GM23338 (cell line): ENCODE measurements around the gene STAMBP.

Experiments
- CREB1 ChIP-seq: fragments of 250-450 bp; sonication (Bioruptor Pico); IDR thresholded peaks from 2 replicates; pipeline ENCODE4 v1.5.0; 2020; ENCODE audit warnings: low read depth, mild to moderate bottlenecking, moderate library complexity
- EZH2 ChIP-seq: fragments of 200-600 bp; sonication (generic); IDR thresholded peaks from one replicate; pipeline ENCODE4 v1.8.0; 2017; ENCODE audit warnings: antibody characterized with exemption, mild to moderate bottlenecking, low read depth; ENCODE audit not compliant: unreplicated experiment
- EZH2phosphoT487 ChIP-seq: fragments of 200-600 bp; sonication (generic); IDR thresholded peaks from one replicate; pipeline ENCODE4 v1.8.1; 2018; ENCODE audit warnings: antibody characterized with exemption; ENCODE audit not compliant: unreplicated experiment
- JUNB ChIP-seq: IDR thresholded peaks from one replicate; pipeline ENCODE4 v1.6.1; 2016; ENCODE audit warnings: antibody characterized with exemption; ENCODE audit not compliant: unreplicated experiment
- NANOG ChIP-seq: IDR thresholded peaks from 2 replicates; pipeline ENCODE4 v1.6.1; 2016; ENCODE audit warnings: antibody characterized with exemption, borderline replicate concordance
- POLR2AphosphoS5 ChIP-seq: IDR thresholded peaks from 2 replicates; pipeline ENCODE4 v1.6.1; 2016; ENCODE audit warnings: antibody characterized with exemption, low read depth
- STAT1 ChIP-seq: IDR thresholded peaks from one replicate; pipeline ENCODE4 v1.6.1; 2016; ENCODE audit warnings: antibody characterized with exemption; ENCODE audit not compliant: unreplicated experiment
- ZNF114 ChIP-seq: fragments of 250-450 bp; sonication (Bioruptor Pico); IDR thresholded peaks from 2 replicates; pipeline ENCODE4 v1.5.0; 2020; ENCODE audit warnings: mild to moderate bottlenecking, moderate library complexity
- ZNF331 ChIP-seq: fragments of 250-450 bp; sonication (Bioruptor Pico); IDR thresholded peaks from 2 replicates; pipeline ENCODE4 v1.5.0; 2020; ENCODE audit warnings: low read depth, mild to moderate bottlenecking, moderate library complexity
- TF ChIP-seq, protein P1 (sequence below), 2 experiments: fragments of 200-600 bp in 1 of 2; sonication (generic) in 1 of 2; conservative IDR thresholded peaks; 2 replicates each; pipeline versions ENCODE4 v1.5.1 to v1.6.1; 2016 to 2017; ENCODE audit warnings: antibody characterized with exemption in 2 of 2, low read depth in 2 of 2, mild to moderate bottlenecking in 2 of 2, moderate library complexity in 1 of 2
- TF ChIP-seq, protein P2 (sequence below): IDR thresholded peaks from one replicate; pipeline ENCODE4 v1.6.1; 2018; ENCODE audit warnings: antibody characterized with exemption; ENCODE audit not compliant: unreplicated experiment
- TF ChIP-seq, protein P3 (sequence below): IDR thresholded peaks from 2 replicates; pipeline ENCODE4 v1.6.1; 2016; ENCODE audit warnings: antibody characterized with exemption
- TF ChIP-seq, protein P4 (sequence below): fragments of 250-450 bp; sonication (Bioruptor Pico); IDR thresholded peaks from 2 replicates; pipeline ENCODE4 v1.5.0; 2020; ENCODE audit warnings: mild to moderate bottlenecking, moderate library complexity

DNA sequence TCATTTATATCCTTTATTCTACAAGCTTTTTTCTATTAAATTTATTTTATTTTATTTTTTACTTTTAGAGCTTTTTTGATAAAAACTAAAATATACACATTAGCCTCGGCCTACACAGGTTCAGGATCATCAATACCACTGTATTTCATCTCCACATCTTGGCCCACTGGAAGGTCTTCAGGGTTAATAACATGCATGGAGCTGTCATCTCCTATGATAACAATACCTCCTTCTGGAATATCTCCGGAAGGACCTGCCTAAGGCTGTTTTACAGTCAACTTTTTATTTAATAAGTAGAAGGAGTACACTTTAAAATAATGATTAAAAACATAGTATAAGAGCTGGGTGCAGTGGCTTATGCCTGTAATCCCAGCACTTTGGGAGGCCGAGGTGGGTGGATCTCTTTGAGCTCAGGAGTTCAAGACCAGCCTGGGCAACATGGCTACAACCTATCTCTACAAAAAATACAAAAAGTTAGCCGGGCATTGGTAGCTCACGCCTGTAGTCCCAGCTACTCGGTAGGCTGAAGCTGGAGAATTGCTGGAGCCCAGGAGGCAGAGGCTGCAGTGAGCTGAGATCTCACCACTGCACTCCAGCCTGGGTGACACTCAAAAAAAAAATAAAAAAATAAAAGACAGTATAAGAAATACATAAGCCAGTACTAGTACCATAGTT is 82.2 kb downstream of the STAMBP start:
- TF ChIP-seq, protein P1, sequence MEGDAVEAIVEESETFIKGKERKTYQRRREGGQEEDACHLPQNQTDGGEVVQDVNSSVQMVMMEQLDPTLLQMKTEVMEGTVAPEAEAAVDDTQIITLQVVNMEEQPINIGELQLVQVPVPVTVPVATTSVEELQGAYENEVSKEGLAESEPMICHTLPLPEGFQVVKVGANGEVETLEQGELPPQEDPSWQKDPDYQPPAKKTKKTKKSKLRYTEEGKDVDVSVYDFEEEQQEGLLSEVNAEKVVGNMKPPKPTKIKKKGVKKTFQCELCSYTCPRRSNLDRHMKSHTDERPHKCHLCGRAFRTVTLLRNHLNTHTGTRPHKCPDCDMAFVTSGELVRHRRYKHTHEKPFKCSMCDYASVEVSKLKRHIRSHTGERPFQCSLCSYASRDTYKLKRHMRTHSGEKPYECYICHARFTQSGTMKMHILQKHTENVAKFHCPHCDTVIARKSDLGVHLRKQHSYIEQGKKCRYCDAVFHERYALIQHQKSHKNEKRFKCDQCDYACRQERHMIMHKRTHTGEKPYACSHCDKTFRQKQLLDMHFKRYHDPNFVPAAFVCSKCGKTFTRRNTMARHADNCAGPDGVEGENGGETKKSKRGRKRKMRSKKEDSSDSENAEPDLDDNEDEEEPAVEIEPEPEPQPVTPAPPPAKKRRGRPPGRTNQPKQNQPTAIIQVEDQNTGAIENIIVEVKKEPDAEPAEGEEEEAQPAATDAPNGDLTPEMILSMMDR (conservative IDR thresholded peaks at IDR 0.05; ENCODE audit: low read depth in 2 of 2): no peak
- TF ChIP-seq, protein P2, sequence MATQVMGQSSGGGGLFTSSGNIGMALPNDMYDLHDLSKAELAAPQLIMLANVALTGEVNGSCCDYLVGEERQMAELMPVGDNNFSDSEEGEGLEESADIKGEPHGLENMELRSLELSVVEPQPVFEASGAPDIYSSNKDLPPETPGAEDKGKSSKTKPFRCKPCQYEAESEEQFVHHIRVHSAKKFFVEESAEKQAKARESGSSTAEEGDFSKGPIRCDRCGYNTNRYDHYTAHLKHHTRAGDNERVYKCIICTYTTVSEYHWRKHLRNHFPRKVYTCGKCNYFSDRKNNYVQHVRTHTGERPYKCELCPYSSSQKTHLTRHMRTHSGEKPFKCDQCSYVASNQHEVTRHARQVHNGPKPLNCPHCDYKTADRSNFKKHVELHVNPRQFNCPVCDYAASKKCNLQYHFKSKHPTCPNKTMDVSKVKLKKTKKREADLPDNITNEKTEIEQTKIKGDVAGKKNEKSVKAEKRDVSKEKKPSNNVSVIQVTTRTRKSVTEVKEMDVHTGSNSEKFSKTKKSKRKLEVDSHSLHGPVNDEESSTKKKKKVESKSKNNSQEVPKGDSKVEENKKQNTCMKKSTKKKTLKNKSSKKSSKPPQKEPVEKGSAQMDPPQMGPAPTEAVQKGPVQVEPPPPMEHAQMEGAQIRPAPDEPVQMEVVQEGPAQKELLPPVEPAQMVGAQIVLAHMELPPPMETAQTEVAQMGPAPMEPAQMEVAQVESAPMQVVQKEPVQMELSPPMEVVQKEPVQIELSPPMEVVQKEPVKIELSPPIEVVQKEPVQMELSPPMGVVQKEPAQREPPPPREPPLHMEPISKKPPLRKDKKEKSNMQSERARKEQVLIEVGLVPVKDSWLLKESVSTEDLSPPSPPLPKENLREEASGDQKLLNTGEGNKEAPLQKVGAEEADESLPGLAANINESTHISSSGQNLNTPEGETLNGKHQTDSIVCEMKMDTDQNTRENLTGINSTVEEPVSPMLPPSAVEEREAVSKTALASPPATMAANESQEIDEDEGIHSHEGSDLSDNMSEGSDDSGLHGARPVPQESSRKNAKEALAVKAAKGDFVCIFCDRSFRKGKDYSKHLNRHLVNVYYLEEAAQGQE: no peak
- no peak for TF ChIP-seq EZH2
- no peak for TF ChIP-seq POLR2AphosphoS5
- TF ChIP-seq EZH2phosphoT487: no peak
- TF ChIP-seq ZNF331 (CRISPR knock-in tag): no peak
- no peak for TF ChIP-seq JUNB
- no peak for TF ChIP-seq CREB1 (CRISPR knock-in tag)
- no peak for TF ChIP-seq NANOG
- TF ChIP-seq STAT1: no peak
- TF ChIP-seq, protein P3, sequence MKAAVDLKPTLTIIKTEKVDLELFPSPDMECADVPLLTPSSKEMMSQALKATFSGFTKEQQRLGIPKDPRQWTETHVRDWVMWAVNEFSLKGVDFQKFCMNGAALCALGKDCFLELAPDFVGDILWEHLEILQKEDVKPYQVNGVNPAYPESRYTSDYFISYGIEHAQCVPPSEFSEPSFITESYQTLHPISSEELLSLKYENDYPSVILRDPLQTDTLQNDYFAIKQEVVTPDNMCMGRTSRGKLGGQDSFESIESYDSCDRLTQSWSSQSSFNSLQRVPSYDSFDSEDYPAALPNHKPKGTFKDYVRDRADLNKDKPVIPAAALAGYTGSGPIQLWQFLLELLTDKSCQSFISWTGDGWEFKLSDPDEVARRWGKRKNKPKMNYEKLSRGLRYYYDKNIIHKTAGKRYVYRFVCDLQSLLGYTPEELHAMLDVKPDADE: no peak
- no peak for TF ChIP-seq ZNF114 (CRISPR knock-in tag)
- TF ChIP-seq, protein P4, sequence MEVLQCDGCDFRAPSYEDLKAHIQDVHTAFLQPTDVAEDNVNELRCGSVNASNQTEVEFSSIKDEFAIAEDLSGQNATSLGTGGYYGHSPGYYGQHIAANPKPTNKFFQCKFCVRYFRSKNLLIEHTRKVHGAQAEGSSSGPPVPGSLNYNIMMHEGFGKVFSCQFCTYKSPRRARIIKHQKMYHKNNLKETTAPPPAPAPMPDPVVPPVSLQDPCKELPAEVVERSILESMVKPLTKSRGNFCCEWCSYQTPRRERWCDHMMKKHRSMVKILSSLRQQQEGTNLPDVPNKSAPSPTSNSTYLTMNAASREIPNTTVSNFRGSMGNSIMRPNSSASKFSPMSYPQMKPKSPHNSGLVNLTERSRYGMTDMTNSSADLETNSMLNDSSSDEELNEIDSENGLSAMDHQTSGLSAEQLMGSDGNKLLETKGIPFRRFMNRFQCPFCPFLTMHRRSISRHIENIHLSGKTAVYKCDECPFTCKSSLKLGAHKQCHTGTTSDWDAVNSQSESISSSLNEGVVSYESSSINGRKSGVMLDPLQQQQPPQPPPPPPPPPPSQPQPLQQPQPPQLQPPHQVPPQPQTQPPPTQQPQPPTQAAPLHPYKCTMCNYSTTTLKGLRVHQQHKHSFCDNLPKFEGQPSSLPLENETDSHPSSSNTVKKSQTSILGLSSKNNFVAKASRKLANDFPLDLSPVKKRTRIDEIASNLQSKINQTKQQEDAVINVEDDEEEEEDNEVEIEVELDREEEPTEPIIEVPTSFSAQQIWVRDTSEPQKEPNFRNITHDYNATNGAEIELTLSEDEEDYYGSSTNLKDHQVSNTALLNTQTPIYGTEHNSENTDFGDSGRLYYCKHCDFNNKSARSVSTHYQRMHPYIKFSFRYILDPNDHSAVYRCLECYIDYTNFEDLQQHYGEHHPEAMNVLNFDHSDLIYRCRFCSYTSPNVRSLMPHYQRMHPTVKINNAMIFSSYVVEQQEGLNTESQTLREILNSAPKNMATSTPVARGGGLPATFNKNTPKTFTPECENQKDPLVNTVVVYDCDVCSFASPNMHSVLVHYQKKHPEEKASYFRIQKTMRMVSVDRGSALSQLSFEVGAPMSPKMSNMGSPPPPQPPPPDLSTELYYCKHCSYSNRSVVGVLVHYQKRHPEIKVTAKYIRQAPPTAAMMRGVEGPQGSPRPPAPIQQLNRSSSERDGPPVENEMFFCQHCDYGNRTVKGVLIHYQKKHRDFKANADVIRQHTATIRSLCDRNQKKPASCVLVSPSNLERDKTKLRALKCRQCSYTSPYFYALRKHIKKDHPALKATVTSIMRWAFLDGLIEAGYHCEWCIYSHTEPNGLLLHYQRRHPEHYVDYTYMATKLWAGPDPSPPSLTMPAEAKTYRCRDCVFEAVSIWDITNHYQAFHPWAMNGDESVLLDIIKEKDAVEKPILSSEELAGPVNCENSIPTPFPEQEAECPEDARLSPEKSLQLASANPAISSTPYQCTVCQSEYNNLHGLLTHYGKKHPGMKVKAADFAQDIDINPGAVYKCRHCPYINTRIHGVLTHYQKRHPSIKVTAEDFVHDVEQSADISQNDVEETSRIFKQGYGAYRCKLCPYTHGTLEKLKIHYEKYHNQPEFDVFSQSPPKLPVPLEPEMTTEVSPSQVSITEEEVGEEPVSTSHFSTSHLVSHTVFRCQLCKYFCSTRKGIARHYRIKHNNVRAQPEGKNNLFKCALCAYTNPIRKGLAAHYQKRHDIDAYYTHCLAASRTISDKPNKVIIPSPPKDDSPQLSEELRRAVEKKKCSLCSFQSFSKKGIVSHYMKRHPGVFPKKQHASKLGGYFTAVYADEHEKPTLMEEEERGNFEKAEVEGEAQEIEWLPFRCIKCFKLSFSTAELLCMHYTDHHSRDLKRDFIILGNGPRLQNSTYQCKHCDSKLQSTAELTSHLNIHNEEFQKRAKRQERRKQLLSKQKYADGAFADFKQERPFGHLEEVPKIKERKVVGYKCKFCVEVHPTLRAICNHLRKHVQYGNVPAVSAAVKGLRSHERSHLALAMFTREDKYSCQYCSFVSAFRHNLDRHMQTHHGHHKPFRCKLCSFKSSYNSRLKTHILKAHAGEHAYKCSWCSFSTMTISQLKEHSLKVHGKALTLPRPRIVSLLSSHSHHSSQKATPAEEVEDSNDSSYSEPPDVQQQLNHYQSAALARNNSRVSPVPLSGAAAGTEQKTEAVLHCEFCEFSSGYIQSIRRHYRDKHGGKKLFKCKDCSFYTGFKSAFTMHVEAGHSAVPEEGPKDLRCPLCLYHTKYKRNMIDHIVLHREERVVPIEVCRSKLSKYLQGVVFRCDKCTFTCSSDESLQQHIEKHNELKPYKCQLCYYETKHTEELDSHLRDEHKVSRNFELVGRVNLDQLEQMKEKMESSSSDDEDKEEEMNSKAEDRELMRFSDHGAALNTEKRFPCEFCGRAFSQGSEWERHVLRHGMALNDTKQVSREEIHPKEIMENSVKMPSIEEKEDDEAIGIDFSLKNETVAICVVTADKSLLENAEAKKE: no peak
